ENCODE measurements around the gene SLC35F6. TPM values are rescaled to one million over a fixed set of nuclear protein-coding genes. Genes with fewer than 3 reads are reported as not detected.

SLC35F6 gene
- polyA plus RNA-seq (ENCODE audit: insufficient read depth in 1 of 5, insufficient read length in 5 of 5, low replicate concordance in 1 of 5): 10 to 100 TPM in 2 of 5 donors, 1 to 10 TPM in 3; 9.2 to 13.7 (median 9.4) TPM
- long read RNA-seq, donor 1, partial matches to known transcripts: 5 of 7 reads
- long read RNA-seq, donor 1, other reads (novel, unspliced or antisense): 0 of 7 reads
- long read RNA-seq, donor 2, partial matches to known transcripts: 0 of 3 reads
- long read RNA-seq, donor 2, other reads (novel, unspliced or antisense): 0 of 3 reads
- long read RNA-seq, donor 3, partial matches to known transcripts: 0 of 2 reads
- long read RNA-seq, donor 3, other reads (novel, unspliced or antisense): 0 of 2 reads
- long read RNA-seq, donor 4, partial matches to known transcripts: 0 of 4 reads
- long read RNA-seq, donor 4, other reads (novel, unspliced or antisense): 0 of 4 reads
- long read RNA-seq, donor 5, partial matches to known transcripts: 0 of 3 reads
- long read RNA-seq, donor 5, other reads (novel, unspliced or antisense): 0 of 3 reads
- long read RNA-seq, donor 6, transcript SLC35F6-201 (6 exons, 3,898 nt): major isoform, 9 of 9 reads
- long read RNA-seq, donor 6, partial matches to known transcripts: 0 of 9 reads
- long read RNA-seq, donor 6, other reads (novel, unspliced or antisense): 0 of 9 reads
- long read RNA-seq, donor 7, partial matches to known transcripts: 6 of 9 reads
- long read RNA-seq, donor 7, other reads (novel, unspliced or antisense): 0 of 9 reads
- long read RNA-seq, donor 8, partial matches to known transcripts: 5 of 5 reads
- long read RNA-seq, donor 8, other reads (novel, unspliced or antisense): 0 of 5 reads

DNA sequence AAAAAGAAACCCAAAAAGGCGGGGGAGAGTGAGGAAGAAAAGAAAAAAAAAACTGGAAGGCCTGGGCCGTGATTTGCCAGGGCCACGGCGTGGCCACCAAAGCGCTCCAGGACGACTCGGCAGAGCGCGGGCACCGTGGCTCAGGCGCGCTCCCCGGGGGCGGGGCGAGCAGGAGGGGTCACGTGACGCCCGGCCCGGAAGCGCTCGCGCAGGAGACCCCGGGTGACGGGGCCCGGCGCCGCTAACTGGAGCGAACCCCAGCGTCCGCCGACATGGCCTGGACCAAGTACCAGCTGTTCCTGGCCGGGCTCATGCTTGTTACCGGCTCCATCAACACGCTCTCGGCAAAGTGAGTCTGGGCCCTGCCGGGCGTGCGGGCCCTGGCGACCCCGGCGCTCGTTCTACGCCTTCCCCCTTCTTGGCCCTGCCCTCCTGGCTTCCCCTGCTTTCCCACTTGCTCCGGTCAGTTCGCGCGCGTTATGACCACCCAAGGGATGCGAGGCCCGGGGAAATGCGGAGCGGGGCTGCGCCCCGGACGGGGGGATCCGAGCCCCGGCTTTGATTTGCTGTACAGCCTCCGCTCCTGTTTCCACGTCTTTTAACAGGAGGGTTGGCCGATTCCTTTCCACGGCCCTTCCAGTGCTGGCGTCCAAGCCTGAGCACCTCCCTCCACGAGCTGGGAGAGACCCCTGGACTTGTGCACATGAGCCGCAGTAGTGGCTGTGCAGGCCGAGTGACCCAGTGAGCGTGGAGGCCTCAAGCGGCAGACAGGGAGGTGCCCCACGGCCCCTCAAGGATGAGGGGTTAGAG is at the start of gene SLC35F6:
SLC35F6 (plus strand) TSS at position 207 of the 810 bp plus-strand sequence; CDS start at position 273, 66 bp downstream.
- DNase-seq: peak; percentile 80 to 85

DNA sequence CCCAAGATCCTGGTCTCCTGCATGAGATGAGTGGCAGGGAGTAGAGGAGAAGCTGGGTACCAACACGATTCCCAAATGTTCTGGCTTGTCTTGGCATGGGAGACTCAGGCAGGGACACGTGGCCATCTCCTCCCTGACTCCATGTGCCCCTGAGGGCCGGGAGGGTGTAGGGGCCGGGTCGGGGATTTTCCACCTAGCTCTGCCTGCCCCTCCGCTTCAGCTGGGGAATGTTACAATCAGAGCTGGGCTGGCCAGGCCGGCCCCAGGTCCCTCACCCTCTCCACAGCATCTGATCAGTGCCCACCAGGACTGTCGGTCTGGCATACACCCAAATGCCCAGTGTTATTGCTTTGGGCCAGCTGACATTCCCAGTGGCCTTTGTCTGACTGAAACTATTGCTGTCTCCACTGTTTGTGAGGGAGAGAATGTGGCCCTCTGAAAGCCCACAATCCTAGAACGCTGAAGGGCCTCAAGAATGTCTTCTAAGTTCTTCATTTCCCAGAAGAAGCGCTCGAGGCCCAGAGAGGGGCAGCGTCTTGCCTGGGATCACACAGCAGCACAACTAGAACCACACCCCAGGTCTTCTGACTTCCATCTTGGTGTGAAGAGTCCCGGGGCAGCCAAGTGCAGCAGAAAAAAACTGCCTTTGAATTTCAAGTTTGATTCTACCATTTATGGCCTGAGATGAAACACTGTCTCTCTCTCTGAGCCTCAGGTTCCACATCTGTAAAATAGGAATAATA is 48.4 kb upstream of the SLC35F6 start:
- no peak for DNase-seq

DNA sequence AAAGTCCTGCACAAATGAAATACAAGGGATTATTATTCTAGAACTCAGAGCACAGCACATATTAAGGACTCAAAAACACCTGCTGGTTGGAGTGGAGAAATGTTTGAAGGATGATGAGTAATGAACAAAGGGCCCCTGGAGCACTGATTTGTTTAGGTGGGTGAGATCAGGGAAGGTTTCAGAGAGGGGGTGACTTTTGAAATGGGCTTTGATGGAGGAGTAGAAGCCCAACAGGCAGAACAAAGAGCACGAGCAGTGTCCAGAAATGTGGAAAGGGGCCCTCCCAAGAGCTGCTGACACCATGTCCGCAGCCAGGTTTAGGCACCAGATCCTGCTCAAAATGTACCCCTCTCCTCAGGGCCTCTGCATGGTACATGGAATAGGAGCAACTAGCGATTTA is 47.7 kb upstream of the SLC35F6 start:
- DNase-seq: no peak

DNA sequence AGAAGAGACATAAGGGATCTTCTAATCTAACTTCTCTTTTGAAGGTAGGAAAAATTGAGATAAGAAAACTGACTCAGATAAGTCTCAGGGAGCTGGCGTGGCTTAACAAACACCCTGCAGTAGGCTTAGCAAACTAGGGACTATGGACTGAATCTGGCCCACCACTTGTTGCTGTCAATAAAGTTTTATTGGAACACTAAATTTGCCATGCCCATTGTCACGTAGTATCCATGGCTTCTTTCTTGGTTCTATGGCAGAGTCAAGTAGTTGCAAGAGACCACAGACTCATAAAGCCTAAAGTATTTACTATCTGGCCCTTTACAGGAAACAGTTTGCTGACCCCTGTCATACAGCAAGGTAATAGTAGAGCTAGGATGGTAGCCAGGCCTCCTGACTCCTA is 47.3 kb upstream of the SLC35F6 start:
- DNase-seq: no peak

- no peak for DNase-seq
Measured at GRCh38 chr2:26717362-26717761, 46.7 kb upstream of the SLC35F6 start.

- no peak for DNase-seq
Measured at GRCh38 chr2:26718949-26719686, 45.0 kb upstream of the SLC35F6 start.

- DNase-seq: peak; percentile 96
Measured at GRCh38 chr2:26720322-26721114, 43.6 kb upstream of the SLC35F6 start.

GRCh38 chr2:26721115-26722032 is 42.7 kb upstream of the SLC35F6 start:
- DNase-seq: no peak

GRCh38 chr2:26722328-26722727 is 41.8 kb upstream of the SLC35F6 start:
- no peak for DNase-seq

DNA sequence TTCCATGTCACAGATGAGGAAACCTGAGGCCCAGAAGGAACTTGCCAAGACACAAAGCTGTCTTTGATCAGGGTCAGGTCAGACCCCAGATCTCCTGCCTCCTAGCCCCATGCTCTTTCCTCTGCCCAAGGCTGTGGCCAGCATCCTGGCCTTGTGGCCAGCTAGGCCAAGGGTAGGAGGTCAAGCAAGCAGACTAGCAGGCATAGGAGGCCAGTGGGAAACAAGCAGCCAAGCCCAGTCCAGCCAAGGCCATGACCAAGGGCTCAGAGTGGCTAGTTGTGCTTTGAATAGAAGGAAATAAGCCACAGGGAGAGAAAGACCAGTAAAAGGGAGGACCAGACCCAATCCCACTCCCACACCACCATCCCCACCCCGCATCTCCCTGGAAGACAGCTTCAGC is 41.2 kb upstream of the SLC35F6 start:
- no peak for DNase-seq

GRCh38 chr2:26723475-26723874 is 40.6 kb upstream of the SLC35F6 start:
- no peak for DNase-seq

- DNase-seq: peak in 1 of 2 donors; percentile 57
Measured at GRCh38 chr2:26723991-26724750, 39.9 kb upstream of the SLC35F6 start.

DNA sequence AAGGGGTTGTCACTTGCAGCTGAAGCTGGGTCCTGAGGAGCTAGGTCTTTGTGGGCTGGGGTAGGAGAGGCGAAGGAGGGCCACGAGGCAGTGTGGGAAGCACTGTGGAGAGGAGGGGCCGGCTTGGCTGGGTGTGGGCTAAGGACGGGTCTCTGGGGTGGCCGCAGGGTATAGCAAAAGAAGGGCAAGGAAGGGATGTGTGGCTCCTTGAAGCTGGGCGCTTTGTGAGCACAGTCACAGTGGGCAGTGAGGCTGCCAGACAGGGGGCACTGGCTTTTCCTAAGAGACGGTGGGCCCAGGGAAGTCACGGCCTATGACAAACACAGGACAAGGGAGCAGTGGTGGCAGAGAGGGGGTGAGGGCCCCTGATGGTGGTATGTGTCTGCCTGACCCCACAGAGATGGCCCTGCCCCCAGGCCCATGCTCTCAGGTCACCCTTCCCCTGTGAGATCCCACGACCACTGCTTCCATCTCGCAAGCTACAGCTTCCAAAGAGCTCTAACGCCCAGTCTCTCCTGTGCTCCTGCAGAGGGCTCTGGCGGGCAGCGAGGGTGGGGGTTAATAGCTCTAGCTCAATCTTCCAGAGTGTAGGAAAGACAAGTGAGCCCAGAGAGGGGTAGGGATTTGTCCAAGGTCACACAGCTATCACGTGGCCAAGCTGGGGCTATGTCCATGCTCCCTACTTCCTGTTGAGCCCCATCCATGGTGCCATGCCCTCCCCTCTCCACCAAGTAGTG is 39.1 kb upstream of the SLC35F6 start:
- DNase-seq: no peak

DNA sequence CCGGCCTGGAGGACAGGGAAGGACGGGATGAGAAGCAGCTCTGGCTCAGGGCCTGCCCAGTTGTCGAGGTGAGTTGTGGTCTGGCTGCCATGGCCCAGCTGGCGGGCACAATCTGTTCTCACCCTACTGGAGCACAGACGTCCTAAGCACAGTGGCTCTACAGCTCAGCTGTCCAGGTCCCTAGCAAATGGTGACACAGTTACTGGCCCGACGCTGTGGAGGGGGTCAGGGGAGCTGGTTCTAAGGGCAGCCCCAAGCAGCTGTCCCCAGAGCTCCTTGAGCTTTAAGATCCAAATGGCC is 38.6 kb upstream of the SLC35F6 start:
- no peak for DNase-seq

GRCh38 chr2:26726228-26726627 is 37.9 kb upstream of the SLC35F6 start:
- no peak for DNase-seq

DNA sequence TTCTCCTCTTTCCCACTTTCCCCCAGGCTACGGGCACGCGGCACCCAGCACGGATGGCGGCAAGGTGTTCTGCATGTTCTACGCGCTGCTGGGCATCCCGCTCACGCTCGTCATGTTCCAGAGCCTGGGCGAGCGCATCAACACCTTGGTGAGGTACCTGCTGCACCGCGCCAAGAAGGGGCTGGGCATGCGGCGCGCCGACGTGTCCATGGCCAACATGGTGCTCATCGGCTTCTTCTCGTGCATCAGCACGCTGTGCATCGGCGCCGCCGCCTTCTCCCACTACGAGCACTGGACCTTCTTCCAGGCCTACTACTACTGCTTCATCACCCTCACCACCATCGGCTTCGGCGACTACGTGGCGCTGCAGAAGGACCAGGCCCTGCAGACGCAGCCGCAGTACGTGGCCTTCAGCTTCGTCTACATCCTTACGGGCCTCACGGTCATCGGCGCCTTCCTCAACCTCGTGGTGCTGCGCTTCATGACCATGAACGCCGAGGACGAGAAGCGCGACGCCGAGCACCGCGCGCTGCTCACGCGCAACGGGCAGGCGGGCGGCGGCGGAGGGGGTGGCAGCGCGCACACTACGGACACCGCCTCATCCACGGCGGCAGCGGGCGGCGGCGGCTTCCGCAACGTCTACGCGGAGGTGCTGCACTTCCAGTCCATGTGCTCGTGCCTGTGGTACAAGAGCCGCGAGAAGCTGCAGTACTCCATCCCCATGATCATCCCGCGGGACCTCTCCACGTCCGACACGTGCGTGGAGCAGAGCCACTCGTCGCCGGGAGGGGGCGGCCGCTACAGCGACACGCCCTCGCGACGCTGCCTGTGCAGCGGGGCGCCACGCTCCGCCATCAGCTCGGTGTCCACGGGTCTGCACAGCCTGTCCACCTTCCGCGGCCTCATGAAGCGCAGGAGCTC is 36.2 kb upstream of the SLC35F6 start:
- DNase-seq: no peak
